ENCODE data around the gene GLRA3.

The GLRA3 gene

DNA sequence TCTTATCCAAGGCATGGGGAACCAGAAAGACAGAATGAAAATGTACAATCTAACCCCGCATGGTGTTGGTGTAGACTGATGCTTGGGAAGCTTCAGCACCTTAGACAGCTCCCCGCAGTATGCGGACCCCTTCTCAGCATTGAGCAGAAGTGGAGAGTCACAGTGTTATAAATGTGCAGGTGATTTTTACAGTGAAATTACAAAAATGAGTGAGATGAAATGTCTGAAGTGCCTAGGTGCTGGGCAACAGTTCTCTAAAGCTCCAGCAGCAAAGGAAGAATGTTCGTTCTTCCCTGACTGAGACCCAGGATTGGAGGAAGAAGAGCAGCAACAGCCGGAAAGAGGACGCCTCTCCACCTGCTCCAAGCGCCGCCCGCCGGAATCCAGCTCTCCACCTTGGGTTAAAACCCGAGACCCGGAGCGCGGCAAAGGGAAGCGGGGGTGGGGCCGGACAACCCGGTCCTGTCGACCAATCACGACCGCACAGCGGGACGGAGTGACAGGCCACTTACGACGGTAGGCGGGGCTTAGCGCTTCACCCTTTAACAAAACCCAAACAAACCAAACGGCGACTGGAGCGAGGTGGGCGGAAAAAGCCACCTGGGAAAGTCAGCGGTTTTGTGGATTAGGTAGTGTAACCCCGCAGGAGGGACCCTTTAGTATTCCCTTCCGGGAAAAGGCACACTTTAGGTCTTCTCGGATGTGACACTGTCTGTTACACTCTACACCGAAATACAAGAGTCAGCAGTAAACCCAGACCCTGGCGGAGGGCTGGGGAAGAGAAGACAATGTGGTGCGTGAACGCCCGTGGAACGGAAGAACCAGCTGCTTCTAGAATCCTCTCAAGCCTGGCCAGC is at the start of gene GLRA3:
GLRA3 (minus strand) TSS at position 403 of the 857 bp plus-strand sequence. CDS start 436 bp downstream, outside the sequence.
- H3K27ac ChIP-seq, result peak within 1 kb of the TSS; percentile 58
- no peak for TF ChIP-seq CTCF (conservative IDR thresholded peaks at IDR 0.05)

DNA sequence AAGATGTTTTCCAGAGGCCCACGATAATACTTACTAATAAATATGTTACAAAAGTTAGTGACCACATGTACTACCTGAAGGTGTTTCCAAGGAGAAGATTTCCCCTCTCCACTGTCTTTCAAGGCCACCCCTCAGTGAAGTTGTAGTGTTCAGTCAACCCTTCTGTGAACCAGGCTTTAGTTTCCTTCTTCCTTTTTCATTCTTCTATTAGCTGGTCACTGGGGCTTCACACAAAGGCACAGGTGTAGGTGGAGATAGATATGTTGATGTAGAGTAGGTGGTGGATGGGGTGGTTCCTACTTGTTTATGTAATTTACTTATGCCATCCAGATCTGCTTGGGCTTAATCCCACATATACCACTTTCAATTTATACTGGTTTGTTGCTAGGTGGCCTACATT is 45.9 kb upstream of the GLRA3 start:
- no peak overlapping the region for H3K27ac ChIP-seq
- TF ChIP-seq CTCF (conservative IDR thresholded peaks at IDR 0.05), result no peak

- TF ChIP-seq CTCF (conservative IDR thresholded peaks at IDR 0.05), result peak; percentile 63
- no peak overlapping the region for H3K27ac ChIP-seq
These were observed 44.9 kb upstream of the GLRA3 start for GRCh38 chr4:174873931-174874330.

GRCh38 chr4:174873146-174873545 is 44.1 kb upstream of the GLRA3 start:
- H3K27ac ChIP-seq, result peak overlapping the region; percentile 16; the same call in 1 of the 2 replicates

DNA sequence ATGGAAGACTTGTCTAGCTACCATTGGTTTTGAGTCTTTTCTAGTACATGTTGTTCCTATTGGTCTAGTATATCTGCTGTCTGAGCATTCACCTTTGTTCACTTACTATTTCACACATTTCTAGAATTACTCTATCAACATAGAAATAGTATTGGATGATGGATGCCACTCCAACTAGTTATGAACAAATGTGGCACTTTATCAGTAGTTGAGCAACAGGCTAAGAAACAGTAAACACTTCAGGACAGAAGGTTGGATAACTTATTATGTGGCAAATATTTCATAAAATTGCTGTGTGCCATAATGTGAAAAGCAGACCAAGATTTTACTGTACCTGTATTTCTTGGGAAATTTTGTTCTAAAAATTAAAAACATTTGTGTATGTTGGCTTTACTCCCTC is 42.4 kb upstream of the GLRA3 start:
- no peak overlapping the region for H3K27ac ChIP-seq
- TF ChIP-seq CTCF (conservative IDR thresholded peaks at IDR 0.05), result no peak

DNA sequence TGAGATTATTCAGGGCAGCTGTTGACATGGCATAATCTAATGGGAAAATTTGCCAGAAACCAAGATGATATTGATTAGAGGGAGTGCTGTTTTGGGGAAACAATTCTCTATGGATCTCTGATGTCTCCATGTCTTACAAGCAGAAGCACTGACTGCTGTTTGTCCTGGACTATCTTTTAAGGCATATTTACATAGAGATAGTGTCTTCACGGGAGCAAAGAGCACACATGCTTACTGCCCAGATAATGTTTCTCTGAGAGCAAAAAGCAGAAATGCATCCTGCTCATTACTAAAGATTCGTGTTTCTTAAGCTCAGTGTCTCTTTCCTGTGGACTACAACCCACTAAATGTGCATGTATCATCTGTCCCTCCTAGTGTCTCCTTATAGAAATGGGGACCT is 41.3 kb upstream of the GLRA3 start:
- TF ChIP-seq CTCF (conservative IDR thresholded peaks at IDR 0.05), result no peak
- no peak overlapping the region for H3K27ac ChIP-seq

- H3K27ac ChIP-seq, result no peak overlapping the region
- TF ChIP-seq CTCF (conservative IDR thresholded peaks at IDR 0.05), result no peak
These were observed 40.3 kb upstream of the GLRA3 start for GRCh38 chr4:174869339-174869738.

GRCh38 chr4:174867903-174868302 is 38.9 kb upstream of the GLRA3 start:
- H3K27ac ChIP-seq, result no peak overlapping the region
- no peak for TF ChIP-seq CTCF (conservative IDR thresholded peaks at IDR 0.05)

All from VCaP (cell line).